Tibial artery (tissue), 4 donors: ENCODE data around the gene WNT9A.

Source experiments
- DNase-seq, 2 donors: peaks; one replicate each; pipeline ENCODE4 v3.0.0-alpha.2; 2019
- H3K27ac ChIP-seq, 2 donors: fragments of 200-600 bp; sonication (generic) in 1 of 2; 1 replicate in 1 of 2; 2 replicates in 1 of 2; pipeline ENCODE4 v1.5.1; 2018 to 2019; ENCODE audit warnings: mild to moderate bottlenecking in 1 of 2
- H3K27me3 ChIP-seq, 2 donors: fragments of 200-600 bp; sonication (generic) in 1 of 2; one replicate each; pipeline versions ENCODE4 v1.5.1 to v1.6.0; 2016 to 2019
- H3K36me3 ChIP-seq, 3 donors: fragments of 200-600 bp; sonication (generic) in 2 of 3; one replicate each; pipeline ENCODE4 v1.5.1; 2016 to 2019; ENCODE audit warnings: mild to moderate bottlenecking in 2 of 3
- H3K4me1 ChIP-seq, 4 donors: fragments of 200-600 bp; sonication (generic) in 2 of 4; 1 replicate in 3 of 4; 2 replicates in 1 of 4; pipeline ENCODE4 v1.5.1; 2016 to 2019
- H3K4me3 ChIP-seq, 2 donors: fragments of 200-600 bp; sonication (generic) in 1 of 2; 1 replicate in 1 of 2; 2 replicates in 1 of 2; pipeline ENCODE4 v1.5.1; 2018 to 2019; ENCODE audit warnings: mild to moderate bottlenecking in 2 of 2
- H3K9me3 ChIP-seq, 3 donors: fragments of 200-600 bp; sonication (generic) in 1 of 3; one replicate each; pipeline ENCODE4 v1.5.1; 2016 to 2019
- intact Hi-C: fragments of 100-400 bp; cut with DNase I; formaldehyde crosslinking; loops from one replicate; pipeline ENCODE4 v1.15.0; 2023; ENCODE audit warnings: low total_unique reads
- TF ChIP-seq, protein P1 (sequence below), 2 experiments: fragments of 200-600 bp in 1 of 2; fragments of 450-650 bp in 1 of 2; IDR thresholded peaks; one replicate each; pipeline ENCODE4 v1.5.1; 2017 to 2019; ENCODE audit warnings: antibody characterized with exemption in 2 of 2, mild to moderate bottlenecking in 1 of 2, moderate library complexity in 1 of 2

Gene WNT9A

DNA sequence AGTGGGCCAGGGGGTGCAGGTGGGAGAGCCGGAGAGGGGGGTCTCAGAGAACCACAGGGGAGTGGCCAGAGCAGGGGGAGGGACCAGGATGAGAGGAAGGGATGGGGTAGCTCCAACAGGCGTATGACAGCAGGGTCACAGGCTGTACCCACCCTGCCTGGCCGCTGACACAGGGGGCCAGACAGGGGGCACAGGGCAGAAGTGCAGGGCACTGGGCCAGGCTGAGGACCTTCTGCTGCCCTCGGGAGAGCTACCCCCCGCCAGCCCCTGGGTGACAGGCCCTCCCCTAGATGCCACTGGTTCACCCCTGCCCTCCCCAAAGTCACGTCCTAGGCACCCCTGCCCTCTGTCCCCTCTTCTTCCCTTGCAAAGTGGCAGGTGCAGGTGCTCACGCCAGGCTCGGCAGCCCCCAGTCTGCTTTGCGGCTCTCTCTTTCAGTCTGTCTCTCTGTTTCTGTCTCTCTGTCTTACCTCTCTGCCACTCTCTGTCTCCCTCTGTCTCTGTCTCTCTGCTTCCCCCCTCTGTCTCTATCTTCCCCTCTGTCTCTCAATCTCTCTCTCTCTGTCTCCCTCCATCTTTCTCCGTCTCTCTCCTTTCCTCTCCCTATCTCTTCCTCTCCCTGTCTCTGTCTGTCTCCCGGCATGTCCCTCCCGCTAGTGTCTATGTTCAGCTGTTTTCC is 48.5 kb downstream of the WNT9A start:
- Histone ChIP-seq H3K4me1 (peaks cover 0 to 5% (median 0%) of the 10 kb centered on the region in 4 donors), H3K27me3 (peaks cover 0 to 10% of the 10 kb centered on the region in 2 donors), H3K27ac (no peak overlapping the region), H3K9me3 (no peaks in the 10 kb centered on the region), H3K36me3 (no peaks in the 10 kb centered on the region), H3K4me3 (no peak overlapping the region)
- intact Hi-C loops: no loop called here
- TF ChIP-seq, protein P1, sequence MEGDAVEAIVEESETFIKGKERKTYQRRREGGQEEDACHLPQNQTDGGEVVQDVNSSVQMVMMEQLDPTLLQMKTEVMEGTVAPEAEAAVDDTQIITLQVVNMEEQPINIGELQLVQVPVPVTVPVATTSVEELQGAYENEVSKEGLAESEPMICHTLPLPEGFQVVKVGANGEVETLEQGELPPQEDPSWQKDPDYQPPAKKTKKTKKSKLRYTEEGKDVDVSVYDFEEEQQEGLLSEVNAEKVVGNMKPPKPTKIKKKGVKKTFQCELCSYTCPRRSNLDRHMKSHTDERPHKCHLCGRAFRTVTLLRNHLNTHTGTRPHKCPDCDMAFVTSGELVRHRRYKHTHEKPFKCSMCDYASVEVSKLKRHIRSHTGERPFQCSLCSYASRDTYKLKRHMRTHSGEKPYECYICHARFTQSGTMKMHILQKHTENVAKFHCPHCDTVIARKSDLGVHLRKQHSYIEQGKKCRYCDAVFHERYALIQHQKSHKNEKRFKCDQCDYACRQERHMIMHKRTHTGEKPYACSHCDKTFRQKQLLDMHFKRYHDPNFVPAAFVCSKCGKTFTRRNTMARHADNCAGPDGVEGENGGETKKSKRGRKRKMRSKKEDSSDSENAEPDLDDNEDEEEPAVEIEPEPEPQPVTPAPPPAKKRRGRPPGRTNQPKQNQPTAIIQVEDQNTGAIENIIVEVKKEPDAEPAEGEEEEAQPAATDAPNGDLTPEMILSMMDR (IDR thresholded peaks at IDR 0.05): no peak
- peak; percentile 3 to 40 for DNase-seq

DNA sequence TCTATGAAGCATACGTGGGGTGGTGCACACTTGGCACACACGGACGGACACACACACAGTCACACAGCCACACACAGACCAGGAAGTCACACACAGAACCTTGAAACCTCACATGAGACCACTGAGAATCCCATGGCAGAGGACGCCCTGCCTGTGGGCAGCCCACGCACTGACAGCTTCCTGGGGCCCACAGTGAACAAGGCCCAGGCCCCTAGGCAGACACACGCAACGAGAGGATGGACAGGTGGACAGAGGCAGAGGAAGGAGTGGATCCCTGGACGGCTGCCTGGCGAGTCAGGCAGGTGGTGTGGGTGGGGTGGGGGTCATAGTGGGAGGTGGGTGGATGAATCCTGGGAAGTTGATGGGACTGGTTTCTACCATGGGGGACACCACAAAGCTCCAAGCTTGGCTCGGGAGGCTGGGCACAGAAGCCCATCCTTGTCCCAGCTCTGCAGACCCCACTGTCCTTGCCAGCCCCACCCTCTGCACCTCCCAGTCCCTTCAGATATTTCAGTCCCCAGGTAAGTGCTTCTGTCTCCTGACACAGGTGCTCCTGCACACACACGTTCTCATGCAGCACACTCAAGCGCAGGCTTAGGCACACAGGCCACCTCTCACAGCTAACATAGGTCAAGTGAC is 49.1 kb downstream of the WNT9A start:
- Histone ChIP-seq H3K27me3 (peaks cover 0 to 5% of the 10 kb centered on the region in 2 donors), H3K9me3 (no peaks in the 10 kb centered on the region), H3K4me3 (no peak overlapping the region), H3K36me3 (no peaks in the 10 kb centered on the region), H3K4me1 (peaks cover 0 to 10% (median 0%) of the 10 kb centered on the region in 4 donors), H3K27ac (no peak overlapping the region)
- peak; percentile 11 to 35 for DNase-seq
- intact Hi-C loops: no loop called here
- TF ChIP-seq, protein P1 (IDR thresholded peaks at IDR 0.05): no peak

DNA sequence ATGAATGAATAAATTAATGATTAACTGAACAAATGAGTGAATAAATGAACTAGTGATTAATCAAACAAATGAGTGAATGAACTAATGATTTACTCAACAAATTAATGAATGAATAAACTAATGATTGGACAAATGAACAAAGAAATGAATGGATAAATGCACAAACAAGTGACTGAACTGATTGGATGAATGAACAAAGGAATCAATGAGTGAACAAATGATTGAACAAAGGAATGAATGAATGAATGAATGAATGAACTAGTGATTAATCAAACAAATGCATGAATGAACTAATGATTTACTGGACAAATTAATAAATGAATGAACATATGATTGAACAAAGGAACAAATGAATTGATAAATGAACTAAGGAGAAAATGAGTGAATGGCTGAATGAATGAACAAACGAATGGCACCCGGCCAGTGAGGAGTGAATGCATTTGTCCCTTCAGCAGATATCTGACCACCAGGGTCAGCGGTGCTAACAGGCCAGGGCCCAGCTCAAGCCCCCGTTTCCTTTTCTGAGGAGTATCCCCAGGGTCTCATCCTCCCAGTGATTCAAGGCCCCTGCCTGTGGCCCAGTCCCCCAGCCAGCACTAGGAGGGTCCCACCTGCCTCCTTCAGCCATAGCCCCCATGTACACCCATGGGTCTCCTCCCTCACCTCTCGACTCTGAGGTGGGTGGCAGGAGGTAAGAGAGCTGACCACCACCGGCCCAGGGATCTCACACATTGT is 49.9 kb downstream of the WNT9A start:
- no peaks in the 10 kb centered on the region for H3K36me3 ChIP-seq
- no peak overlapping the region for H3K4me3 ChIP-seq
- H3K27me3 ChIP-seq: no peaks in the 10 kb centered on the region
- peaks cover 0 to 14% (median 0%) of the 10 kb centered on the region in 4 donors for H3K4me1 ChIP-seq
- H3K9me3 ChIP-seq: no peaks in the 10 kb centered on the region
- intact Hi-C loops: no loop called here
- TF ChIP-seq, protein P1 (IDR thresholded peaks at IDR 0.05): no peak
- DNase-seq: peak; percentile 13 to 40
- no peak overlapping the region for H3K27ac ChIP-seq

DNA sequence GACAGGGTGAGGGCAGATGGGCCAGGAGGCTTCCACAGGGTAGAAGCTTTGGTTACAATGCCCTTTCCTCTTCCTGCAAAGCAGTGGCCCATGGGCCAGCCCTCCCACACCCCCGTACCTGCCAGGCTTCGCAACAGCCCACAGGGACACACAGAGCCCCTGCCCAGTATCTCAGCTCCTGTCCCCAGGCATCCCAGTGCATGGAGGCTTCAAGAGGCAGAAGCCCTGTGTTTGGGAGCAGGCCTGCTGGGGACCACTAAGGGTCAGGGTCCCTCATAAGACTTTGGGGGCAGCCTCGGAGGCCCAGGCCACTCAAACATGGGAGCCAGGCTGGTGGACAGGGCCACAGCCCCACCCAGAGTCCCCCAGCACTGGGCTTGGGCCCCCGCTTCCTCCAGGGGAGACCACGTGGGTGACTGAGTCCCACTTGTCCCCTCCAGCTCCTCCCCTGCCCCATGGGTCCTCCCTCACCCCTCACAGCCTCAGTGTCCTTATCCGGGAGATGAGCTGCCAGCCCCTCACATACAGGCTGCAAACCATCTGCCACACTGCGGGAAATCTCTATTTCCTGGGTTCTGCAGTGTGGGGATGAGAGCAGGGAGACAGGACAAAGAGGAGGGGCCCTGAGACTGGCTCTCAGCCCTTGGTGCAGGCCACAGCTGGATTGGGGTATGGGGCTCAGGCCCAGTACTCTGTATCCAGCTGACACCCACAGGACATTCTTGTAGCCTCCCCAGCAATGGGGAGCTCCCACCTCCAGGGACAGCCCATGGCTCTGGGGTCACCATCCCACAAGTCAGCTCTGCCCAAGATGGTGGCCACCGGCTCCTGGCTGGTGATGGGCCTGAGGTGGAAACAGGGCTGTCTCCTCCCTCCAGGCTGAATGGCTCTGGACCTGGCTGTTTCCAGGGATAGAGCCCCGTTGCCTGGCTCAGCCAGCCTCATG is 50.7 kb downstream of the WNT9A start:
- DNase-seq: peak; percentile 15 to 62
- TF ChIP-seq, protein P1 (IDR thresholded peaks at IDR 0.05): no peak
- no peak overlapping the region for H3K27ac ChIP-seq
- peaks cover 0 to 14% (median 0%) of the 10 kb centered on the region in 4 donors for H3K4me1 ChIP-seq
- intact Hi-C loops: no loop called here
- H3K9me3 ChIP-seq: no peaks in the 10 kb centered on the region
- H3K36me3 ChIP-seq: no peaks in the 10 kb centered on the region
- no peak overlapping the region for H3K4me3 ChIP-seq
- no peaks in the 10 kb centered on the region for H3K27me3 ChIP-seq
